Pulmonary artery endothelial cell (primary cell): Measurements from ENCODE around the gene PCGF6. TPM values are rescaled to one million over a fixed set of nuclear protein-coding genes. Genes with fewer than 3 reads are reported as not detected.
"Not testable (repeated sequence)": the region's sequence is repeated elsewhere in the genome, so short reads cannot be mapped to it uniquely, and the experiment has no call there.

ENCODE experiments used
- DNase-seq: peaks from one replicate; pipeline ENCODE4 v3.0.0-alpha.2; 2011; ENCODE audit warnings: low read depth, low spot score
- total RNA-seq: library from RNA; depleted of rRNA; stranded (reverse); fragments of >200 nt; gene quantifications from 2 replicates; pipeline ENCODE4 v1.2.3, GENCODE V29; 2014

Gene PCGF6, protein sequence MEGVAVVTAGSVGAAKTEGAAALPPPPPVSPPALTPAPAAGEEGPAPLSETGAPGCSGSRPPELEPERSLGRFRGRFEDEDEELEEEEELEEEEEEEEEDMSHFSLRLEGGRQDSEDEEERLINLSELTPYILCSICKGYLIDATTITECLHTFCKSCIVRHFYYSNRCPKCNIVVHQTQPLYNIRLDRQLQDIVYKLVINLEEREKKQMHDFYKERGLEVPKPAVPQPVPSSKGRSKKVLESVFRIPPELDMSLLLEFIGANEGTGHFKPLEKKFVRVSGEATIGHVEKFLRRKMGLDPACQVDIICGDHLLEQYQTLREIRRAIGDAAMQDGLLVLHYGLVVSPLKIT
- 13.3 and 14.9 TPM in 2 replicates for total RNA-seq

DNA sequence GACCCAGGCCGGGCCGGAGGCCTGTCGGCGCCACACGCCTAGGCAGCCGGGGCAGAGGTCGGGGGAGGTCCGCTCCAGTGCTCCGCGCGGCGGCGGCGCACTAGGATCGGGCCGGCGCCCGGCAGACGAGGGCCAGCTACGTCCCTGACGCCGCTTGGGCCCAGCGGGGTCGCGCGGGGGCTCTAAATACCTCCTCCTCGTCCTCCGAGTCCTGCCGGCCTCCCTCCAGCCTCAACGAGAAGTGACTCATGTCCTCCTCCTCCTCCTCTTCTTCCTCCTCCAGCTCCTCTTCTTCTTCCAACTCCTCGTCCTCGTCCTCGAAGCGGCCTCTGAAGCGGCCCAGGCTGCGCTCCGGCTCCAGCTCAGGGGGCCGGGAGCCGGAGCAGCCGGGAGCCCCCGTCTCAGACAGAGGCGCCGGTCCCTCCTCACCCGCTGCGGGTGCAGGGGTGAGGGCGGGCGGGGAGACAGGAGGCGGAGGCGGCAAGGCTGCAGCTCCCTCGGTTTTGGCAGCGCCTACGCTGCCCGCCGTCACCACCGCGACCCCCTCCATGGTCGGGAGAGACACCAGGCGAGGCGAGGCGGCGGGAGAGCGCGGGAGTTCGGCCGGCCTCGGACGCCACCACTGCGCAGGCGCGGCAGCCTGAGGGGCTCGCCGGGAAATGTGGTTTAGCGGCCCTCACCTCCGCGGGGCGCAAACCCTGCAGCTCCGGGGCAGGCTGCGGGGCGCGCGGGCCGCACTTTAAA, at the start of gene PCGF6:
PCGF6 (minus strand) TSS at position 624 of the 744 bp plus-strand sequence; CDS start at position 550, 74 bp downstream.
- no peak for DNase-seq

- DNase-seq: no peak
These were observed 46.4 kb upstream of the PCGF6 start for GRCh38 chr10:103397191-103397825.

GRCh38 chr10:103396789-103397087, 45.8 kb upstream of the PCGF6 start:
- no peak for DNase-seq

DNA sequence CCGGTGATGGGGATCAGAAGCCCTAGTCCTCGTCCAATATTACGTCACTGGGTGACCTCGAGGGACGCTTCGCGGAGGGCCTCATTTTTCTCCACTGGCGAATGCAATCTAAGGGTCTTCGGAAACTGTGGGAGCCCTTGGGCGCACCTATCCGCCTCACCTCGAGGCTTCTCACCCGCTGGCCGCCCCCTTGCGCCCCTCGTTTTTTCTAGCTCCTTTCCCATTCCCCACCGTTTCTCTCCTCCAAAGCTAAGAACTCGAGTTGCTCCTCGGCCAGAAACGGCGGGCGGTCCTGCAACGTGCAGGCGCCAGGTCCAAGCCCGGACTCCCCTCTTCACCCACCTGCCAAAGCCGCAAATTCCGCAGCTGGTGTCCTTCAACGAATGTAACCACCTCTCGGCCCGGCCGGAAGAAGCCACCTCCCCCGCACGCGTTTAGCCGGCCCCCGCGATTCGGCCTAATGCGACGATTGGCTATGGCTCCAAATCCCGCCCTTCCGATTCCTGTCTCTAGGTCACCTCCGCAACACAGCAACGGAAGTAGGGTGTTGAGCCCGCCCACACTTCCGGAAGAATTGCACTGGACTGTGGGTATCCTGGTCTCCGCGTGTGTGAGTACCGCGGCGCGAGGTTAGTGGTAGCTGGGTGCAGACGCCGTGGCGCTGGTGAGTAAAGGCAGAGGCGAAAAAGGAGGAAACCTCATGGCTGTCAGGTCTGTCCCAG, 45.3 kb upstream of the PCGF6 start, which contains the start of the genes ATP5MK and PDCD11:
ATP5MK (minus strand) TSS at position 409 of the 722 bp plus-strand sequence. CDS start 4,018 bp downstream, outside the sequence.
PDCD11 (plus strand) TSS at position 560 of the 722 bp plus-strand sequence. CDS start 1,801 bp downstream, outside the sequence.
- DNase-seq: peak; percentile 90

- DNase-seq: no peak
These were observed 44.8 kb upstream of the PCGF6 start for GRCh38 chr10:103395754-103396066.

DNA sequence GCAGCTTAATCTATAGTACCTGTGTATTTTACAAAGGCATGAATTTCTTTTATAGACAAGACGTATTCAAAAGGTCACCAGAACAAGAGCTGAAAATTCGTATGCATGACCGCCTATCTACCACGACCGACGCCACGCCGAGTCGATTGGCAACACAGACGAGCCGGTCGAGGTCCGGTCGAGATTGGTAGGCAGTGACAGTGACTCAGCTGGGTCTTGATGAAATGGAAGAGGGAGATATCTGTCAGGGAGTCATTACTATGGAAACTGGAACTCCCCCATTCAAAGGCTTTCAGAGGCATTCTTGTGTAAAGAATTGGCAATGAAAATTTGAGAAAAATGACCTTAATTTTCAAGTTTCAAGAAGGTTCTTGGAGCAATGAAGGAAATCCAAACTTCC, 43.2 kb upstream of the PCGF6 start:
- DNase-seq: no peak

- no peak for DNase-seq
These were observed 31.8 kb upstream of the PCGF6 start for GRCh38 chr10:103382769-103383168.

DNA sequence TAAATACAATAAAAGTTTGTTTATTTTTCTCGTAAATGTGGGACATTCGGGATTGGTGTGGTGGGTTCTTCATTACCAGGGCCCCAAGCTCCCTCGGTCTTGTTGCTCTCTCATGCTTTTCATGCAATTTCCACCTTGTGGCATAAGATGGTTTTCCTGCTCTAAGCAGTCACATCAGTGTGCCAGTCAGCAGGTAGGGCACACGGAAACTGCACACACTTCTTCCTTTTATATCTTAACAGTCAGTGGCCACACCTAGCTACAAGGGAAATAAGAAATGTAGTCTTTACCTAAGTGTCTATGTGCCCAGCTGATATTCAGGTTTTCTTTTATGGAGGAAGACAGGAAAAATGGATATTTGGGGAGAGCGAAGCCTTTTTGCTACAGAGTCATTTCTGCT, 23.3 kb upstream of the PCGF6 start:
- DNase-seq: no peak

DNA sequence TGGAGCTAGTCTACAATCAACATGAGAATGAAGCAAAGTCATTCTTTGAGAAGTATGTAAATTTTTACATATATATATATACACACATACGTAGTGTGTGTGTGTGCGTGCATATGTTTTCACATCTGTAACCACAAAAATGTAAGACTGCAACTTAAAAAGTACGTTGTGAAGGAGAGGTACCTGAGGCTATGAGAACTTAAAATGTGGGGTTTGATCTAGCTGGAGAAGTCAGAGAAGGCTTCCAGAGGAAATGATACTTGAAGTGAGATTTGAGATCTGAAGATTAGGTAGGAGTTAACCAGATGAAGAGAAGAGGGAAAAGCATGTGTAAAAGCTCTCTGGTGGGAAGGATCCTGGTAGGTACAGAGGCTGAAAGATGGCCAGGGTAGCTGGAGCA, 22.6 kb upstream of the PCGF6 start:
- DNase-seq: no peak

DNA sequence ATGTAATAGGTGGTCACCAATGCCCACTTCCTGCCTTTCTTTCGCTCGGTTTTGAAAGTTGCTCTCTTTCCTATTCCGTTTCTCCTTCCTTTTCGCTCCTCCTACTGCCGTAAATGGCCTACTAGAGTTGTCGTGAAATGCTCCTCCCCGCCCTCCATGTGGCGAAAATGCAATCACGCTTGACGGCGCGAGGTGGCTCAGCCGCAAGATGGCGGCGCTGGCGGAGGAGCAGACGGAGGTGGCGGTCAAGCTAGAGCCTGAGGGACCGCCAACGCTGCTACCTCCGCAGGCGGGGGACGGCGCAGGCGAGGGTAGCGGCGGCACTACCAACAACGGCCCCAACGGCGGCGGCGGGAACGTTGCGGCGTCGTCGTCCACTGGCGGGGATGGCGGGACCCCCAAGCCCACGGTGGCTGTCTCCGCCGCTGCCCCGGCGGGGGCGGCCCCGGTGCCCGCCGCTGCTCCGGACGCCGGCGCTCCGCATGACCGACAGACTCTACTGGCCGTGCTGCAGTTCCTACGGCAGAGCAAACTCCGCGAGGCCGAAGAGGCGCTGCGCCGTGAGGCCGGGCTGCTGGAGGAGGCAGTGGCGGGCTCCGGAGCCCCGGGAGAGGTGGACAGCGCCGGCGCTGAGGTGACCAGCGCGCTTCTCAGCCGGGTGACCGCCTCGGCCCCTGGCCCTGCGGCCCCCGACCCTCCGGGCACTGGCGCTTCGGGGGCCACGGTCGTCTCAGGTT, 17.0 kb upstream of the PCGF6 start, which contains the start of gene TAF5:
TAF5 (plus strand) TSS at position 195 of the 737 bp plus-strand sequence; CDS start at position 209, 14 bp downstream.
- peak; percentile 83 for DNase-seq

DNA sequence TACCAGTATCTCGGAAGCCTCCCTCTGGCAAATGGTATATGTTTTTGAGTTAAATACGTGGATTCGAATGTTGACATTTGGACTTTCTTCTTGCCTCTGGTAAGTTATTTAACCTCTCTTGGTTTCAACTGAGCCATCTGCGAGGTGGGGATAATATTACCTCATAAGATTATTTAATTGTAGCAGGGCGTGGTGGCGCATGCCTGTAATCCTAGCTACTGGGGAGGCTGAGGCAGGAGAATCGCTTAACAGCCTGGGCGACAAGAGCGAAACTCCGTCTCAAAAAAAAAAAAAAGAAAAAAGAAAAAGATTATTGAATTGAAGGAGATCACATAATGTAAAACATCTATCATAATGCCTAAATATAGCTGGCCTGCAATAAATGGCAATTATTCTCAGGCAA, 16.4 kb upstream of the PCGF6 start:
- no peak for DNase-seq

- DNase-seq: not testable (repeated sequence)
These were observed 9.9 kb upstream of the PCGF6 start for GRCh38 chr10:103360791-103361190.

DNA sequence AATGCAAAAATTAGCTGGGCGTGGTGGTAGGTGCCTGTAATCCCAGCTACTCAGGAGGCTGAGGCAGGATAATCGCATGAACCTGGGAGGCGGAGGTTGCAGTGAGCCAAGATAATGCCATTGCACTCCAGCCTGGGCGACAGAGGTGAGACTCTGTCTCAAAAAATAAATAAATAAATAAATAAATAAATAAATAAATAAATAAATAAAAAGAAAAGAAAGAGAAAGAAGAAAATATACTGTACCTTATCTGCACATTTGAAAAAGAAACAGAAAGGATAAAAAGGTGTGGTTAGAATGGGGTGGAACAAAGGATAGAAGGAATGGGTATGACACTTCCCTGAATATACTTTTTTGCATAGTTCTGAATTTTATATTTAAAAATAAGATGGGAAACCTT, 8.6 kb upstream of the PCGF6 start:
- DNase-seq: not testable (repeated sequence)

- DNase-seq: no peak
These were observed 5.1 kb upstream of the PCGF6 start for GRCh38 chr10:103355906-103356599.

DNA sequence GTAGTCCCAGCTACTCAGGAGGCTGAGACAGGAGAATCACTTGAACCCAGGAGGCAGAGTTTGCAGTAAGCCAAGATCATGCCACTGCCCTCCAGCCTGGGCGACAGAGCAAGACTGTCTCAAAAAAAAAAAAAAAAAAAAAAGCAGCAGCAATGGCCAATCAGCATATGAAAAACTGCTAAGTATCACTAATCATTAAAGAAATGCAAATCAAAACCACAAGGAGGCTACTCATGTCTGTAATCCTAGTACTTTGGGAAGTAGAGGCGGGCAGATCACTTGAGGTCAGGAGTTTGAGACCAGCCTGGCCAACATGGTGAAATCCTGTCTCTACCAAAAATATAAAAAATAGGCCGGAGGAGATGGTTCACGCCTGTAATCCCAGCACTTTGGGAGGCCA, 3.6 kb upstream of the PCGF6 start:
- not testable (repeated sequence) for DNase-seq

DNA sequence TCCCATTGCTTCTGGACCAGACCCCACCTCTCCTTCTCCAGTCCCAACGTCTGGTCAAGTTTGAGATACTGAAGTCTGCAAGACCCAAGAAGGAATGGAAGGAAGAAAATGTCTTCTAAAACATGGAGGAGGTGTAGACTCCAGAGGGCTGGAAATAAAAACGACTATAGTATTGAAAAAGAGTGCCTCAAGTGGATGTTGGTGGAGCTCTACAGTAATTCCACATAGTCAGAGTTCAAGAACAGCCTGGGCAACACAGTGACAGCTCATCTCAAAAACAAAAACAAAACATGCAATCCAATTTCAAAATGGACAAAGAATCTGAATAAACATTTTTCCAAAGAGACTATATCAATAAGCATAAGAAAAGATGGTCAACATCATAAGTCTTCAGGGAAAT, 2.3 kb upstream of the PCGF6 start:
- no peak for DNase-seq

DNA sequence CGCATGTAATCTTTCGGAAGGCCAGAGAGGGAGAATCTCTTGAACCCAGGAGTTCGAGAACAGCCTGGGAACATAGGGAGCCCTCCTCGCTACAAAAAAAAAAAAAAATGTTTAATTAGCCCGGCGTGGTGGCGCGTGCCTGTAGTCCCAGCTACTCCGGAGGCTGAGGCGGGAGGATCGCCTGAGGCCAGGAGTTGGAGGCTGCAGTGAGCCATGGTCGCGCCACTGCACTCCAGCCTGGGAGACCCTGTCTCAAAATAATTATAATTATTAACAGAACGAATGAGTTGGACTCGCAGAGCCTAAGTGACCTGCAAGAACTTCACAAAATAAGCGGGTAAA, 794 bp downstream of the PCGF6 start:
- no peak for DNase-seq

GRCh38 chr10:103336370-103336769, 14.6 kb downstream of the PCGF6 start:
- no peak for DNase-seq

DNA sequence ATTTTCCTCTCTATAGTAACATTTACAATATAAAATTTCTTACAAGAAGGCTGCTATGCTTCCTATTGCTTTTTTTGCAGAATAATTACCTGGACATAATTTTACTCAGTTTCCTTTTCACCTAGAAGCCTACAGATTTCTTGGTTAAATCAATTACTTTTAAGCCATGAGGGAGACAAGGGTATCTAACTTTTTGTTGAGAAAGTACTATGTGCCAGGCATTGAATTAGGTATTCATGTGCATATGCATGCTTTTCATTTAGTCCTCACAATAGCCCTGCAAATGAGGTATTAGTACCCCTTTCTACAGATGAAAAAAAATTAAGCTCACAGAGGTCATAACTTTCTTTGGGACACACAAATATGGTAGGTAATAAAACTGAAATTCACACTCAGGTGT, 16.4 kb downstream of the PCGF6 start:
- no peak for DNase-seq

DNA sequence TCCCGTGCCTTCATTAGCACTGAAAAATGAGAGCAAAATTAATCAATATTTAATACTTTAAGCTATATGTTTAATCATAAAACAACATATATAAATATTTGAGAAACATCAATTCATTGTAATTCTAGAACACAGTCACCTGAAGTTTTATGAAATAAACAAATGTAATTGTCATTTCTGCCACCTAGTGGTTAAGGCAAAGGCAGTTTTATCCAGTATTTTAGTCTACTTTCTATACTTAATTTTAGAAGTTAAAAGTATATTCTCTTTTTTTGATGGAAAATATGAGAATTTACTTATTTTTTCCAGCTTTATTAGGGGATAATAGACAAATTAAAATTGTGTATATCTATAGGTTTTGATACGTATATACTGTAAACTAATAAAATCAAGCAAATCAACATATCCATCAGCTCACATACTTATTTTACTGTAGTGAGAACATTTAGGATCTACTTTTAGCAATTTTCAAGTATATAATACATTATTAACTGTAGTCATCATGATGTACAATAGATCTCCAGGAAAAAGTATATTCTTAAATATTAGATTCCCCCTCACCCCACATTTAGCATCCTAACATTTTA, 16.9 kb downstream of the PCGF6 start:
- DNase-seq: no peak
